GM12874 (cell line): Measurements from ENCODE around the gene PDCL3.

Source experiments
- TF ChIP-seq, protein P1 (sequence below): IDR thresholded peaks from 2 replicates; pipeline ENCODE4 v1.5.1; 2011; ENCODE audit warnings: low read depth, mild to moderate bottlenecking, control low read depth, low read length, moderate library complexity; ENCODE audit not compliant: insufficient read depth

Gene PDCL3

DNA sequence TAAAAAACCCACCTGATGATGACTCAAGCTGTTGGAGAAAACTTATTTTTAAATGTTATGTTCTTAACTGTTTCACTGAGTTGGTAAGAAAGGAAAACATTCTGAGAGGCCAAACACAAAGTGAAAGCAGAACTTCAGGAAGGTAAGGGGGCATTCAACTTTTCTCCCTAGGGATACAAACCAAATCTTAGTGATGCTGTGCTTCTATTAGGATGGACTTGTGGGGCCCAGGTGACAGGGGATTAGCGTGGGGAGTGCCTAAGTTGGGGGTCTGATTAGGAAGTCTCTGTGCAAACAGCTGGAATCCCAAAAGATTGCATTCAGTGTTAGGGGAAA lies 18.5 kb downstream of the PDCL3 start:
- TF ChIP-seq, protein P1, sequence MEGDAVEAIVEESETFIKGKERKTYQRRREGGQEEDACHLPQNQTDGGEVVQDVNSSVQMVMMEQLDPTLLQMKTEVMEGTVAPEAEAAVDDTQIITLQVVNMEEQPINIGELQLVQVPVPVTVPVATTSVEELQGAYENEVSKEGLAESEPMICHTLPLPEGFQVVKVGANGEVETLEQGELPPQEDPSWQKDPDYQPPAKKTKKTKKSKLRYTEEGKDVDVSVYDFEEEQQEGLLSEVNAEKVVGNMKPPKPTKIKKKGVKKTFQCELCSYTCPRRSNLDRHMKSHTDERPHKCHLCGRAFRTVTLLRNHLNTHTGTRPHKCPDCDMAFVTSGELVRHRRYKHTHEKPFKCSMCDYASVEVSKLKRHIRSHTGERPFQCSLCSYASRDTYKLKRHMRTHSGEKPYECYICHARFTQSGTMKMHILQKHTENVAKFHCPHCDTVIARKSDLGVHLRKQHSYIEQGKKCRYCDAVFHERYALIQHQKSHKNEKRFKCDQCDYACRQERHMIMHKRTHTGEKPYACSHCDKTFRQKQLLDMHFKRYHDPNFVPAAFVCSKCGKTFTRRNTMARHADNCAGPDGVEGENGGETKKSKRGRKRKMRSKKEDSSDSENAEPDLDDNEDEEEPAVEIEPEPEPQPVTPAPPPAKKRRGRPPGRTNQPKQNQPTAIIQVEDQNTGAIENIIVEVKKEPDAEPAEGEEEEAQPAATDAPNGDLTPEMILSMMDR, result no peak

DNA sequence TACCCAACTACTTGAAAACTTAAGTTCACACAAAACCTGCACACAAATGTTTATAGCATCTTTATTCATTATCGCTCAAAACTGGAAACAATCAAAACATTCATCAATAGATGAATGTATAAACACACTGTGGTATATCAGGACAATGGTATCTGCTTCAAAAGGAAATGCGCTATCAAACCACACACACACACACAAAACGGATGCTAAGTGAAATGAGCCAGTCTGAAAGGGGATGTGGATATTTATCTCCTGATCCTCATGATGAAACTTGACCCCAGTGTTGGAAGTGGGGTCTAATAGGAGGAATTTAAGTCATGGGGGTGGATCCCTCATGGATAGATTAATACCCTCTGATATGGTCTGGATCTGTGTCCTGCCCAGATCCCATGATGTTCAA lies 22.0 kb downstream of the PDCL3 start:
- TF ChIP-seq, protein P1, result no peak

DNA sequence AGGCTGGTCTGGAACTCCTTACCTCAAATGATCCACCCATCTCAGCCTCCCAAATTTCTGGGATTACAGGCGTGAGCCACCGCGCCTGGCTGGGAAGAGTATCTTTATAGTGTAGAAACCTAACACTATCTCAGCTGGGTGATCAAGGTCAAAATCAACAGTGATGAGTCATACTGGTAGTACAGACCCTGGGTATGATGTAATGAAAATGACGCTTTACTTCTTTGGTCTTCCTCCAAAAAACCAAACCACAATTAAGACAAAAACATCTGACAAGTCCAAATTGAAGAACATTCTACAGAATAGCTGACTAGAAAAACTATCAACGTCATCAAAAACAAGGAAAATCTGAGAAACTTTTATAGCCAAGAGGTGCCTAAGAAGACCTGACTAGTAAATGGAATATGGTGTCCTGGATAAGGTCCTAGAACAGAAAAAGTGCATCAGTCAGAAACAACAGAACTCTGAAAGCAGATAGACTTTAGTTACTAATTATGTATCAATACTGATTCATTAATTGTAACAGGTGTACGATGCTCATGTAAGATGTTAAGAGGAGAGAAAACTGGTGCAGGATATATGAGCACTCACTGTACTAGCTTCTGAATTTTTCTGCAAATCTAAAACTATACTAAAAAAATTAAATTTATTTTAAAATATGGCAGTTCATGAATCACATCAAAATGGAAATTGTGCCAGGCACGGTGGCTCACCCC lies 25.4 kb downstream of the PDCL3 start:
- TF ChIP-seq, protein P1, result no peak

DNA sequence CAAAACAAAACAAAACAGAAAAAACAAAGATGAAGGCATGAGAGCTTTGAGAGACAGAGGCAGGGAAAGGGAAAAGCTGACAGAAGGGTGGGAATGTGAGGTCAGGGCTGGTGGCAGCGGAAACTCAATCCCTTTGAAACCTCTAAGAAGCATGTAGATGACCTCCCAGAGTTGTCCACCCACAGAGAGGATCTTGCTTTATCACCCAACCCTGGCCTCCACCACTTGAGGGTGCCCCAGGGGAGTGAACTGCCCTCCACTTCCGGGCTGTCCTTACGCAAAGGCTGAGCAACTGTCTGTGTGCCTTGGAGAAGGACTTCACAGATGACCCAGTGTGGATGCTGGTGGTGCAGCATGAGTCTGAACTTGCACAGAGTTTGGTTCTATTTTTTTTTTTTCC lies 26.7 kb downstream of the PDCL3 start:
- TF ChIP-seq, protein P1, result no peak

DNA sequence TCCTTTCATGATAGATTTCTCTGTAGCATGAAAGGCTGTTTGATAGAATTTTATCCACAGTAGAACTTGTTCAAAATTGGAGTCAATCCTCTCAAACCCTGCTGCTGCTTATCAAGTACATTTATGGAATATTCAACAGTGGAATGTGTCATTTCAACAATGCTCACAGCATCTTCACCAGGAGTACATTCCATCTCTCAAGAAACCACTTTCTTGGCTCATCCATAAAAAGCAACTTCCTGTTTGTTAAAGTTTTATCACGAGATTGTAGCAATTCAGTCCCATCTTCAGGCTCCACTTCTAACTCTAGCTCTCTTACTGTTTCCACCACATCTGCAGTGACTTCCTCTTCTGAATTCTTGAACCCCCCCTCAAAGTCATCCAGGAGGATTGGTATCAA lies 29.4 kb downstream of the PDCL3 start:
- TF ChIP-seq, protein P1, result no peak

DNA sequence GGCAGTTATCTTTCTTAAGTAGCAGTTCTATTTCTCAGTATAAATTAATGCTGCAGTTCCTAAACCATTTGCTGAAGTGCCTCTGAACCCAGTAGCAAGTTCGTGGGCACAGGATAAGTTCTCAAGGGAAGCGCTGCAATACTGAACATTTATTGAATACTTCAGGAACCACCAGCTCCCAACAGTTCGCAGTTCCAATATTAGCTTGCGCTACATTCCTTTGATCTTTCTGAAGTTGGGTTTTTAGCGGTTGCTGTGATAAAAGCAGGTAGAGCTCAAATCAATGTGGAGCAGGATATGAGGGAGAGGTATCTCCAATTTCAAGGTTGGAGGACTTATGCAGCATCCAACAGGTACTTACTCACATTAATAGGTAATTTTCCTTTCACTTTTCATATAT lies 33.7 kb downstream of the PDCL3 start:
- TF ChIP-seq, protein P1, result no peak

DNA sequence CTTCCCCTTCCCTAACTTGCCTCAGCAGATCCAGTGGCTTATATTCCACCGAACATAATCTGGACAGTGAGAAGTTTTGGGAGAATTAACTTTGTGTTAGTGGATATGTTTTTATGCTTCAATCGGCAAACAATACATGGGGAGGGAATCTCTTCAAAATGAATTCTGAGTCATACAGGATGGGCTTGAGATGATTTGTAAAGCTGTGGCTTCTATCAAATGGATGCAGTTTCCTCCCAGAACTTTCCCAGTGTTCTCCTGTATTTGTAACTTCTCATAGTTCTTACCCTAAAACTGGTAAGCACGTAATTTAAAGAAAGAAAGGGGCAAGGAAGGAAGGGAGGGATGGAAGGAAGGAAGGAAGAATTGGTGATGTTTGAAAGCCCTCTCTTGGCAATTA lies 36.8 kb downstream of the PDCL3 start:
- TF ChIP-seq, protein P1, result no peak
